H9 (cell line): Measurements from ENCODE around the gene MEFV. TPM values are rescaled to one million over a fixed set of nuclear protein-coding genes. Genes with fewer than 3 reads are reported as not detected.
"Not testable (repeated sequence)": the region's sequence is repeated elsewhere in the genome, so short reads cannot be mapped to it uniquely, and the experiment has no call there.

Source experiments
- DNase-seq: peaks from one replicate; pipeline ENCODE4 v3.0.0-alpha.2; 2017
- H2AFZ ChIP-seq: one replicate; pipeline ENCODE4 v1.6.1; 2013; ENCODE audit warnings: mild to moderate bottlenecking, low read length, control low read depth, moderate library complexity
- H2AK5ac ChIP-seq: 2 replicates; pipeline ENCODE4 v1.6.1; 2013; ENCODE audit warnings: low read length, control low read depth, mixed read lengths; ENCODE audit not compliant: insufficient read length
- H2BK120ac ChIP-seq: one replicate; pipeline ENCODE4 v1.6.1; 2013; ENCODE audit warnings: low read depth, mild to moderate bottlenecking, low read length, control low read depth, inconsistent platforms; ENCODE audit not compliant: poor library complexity, severe bottlenecking
- H2BK12ac ChIP-seq: 2 replicates; pipeline ENCODE4 v1.6.1; 2013; ENCODE audit warnings: low read length, control low read depth, mixed read lengths, low read depth; ENCODE audit not compliant: insufficient read length
- H2BK15ac ChIP-seq: 2 replicates; pipeline ENCODE4 v1.6.1; 2013; ENCODE audit warnings: low read depth, low read length, control low read depth
- H2BK20ac ChIP-seq: one replicate; pipeline ENCODE4 v1.6.1; 2013; ENCODE audit warnings: low read depth, mild to moderate bottlenecking, low read length, control low read depth, inconsistent platforms; ENCODE audit not compliant: poor library complexity, severe bottlenecking
- H2BK5ac ChIP-seq: 2 replicates; pipeline ENCODE4 v1.6.1; 2013; ENCODE audit warnings: low read length, control low read depth, mixed read lengths; ENCODE audit not compliant: insufficient read length
- H3K14ac ChIP-seq: 2 replicates; pipeline ENCODE4 v1.6.1; 2013; ENCODE audit warnings: low read length, control low read depth; ENCODE audit not compliant: insufficient read depth
- H3K18ac ChIP-seq: 2 replicates; pipeline ENCODE4 v1.6.1; 2013; ENCODE audit warnings: low read depth, mild to moderate bottlenecking, mixed read lengths, low read length, control low read depth; ENCODE audit not compliant: insufficient read length
- H3K23ac ChIP-seq: 2 replicates; pipeline ENCODE4 v1.6.1; 2013; ENCODE audit warnings: low read length, control low read depth, mixed read lengths, low read depth; ENCODE audit not compliant: insufficient read length
- H3K23me2 ChIP-seq: 2 replicates; pipeline ENCODE4 v1.6.1; 2013; ENCODE audit warnings: low read depth, mild to moderate bottlenecking, mixed read lengths, low read length, control low read depth; ENCODE audit not compliant: insufficient read length, poor library complexity, severe bottlenecking
- H3K27ac ChIP-seq: 2 replicates; pipeline ENCODE4 v1.5.1; 2013; ENCODE audit warnings: low read length, control low read depth, mixed read lengths, low read depth; ENCODE audit not compliant: insufficient read length
- H3K27me3 ChIP-seq: 2 replicates; pipeline ENCODE4 v1.6.1; 2013; ENCODE audit warnings: low read length, control low read depth, inconsistent platforms; ENCODE audit not compliant: insufficient read depth
- H3K4ac ChIP-seq: 2 replicates; pipeline ENCODE4 v1.6.1; 2013; ENCODE audit warnings: low read depth, mild to moderate bottlenecking, control low read depth, inconsistent platforms, low read length, moderate library complexity
- H3K4me1 ChIP-seq: 2 replicates; pipeline ENCODE4 v1.6.1; 2013; ENCODE audit warnings: low read length, control low read depth, inconsistent platforms; ENCODE audit not compliant: insufficient read depth
- H3K4me2 ChIP-seq: 2 replicates; pipeline ENCODE4 v1.6.1; 2013; ENCODE audit warnings: low read length, control low read depth, mixed read lengths; ENCODE audit not compliant: insufficient read length, insufficient read depth
- H3K56ac ChIP-seq: 2 replicates; pipeline ENCODE4 v1.6.1; 2013; ENCODE audit warnings: low read depth, mild to moderate bottlenecking, mixed read lengths, low read length, control low read depth; ENCODE audit not compliant: insufficient read length
- H3K79me1 ChIP-seq: 2 replicates; pipeline ENCODE4 v1.6.1; 2013; ENCODE audit warnings: low read depth, mild to moderate bottlenecking, moderate library complexity, low read length, control low read depth, inconsistent platforms; ENCODE audit not compliant: insufficient read depth, poor library complexity, severe bottlenecking
- H3K79me2 ChIP-seq: 2 replicates; pipeline ENCODE4 v1.6.1; 2013; ENCODE audit warnings: low read length, control low read depth, inconsistent platforms; ENCODE audit not compliant: insufficient read depth
- H3K9ac ChIP-seq: 2 replicates; pipeline ENCODE4 v1.6.1; 2013; ENCODE audit warnings: low read length, control low read depth, mixed read lengths; ENCODE audit not compliant: insufficient read length; ENCODE audit errors: extremely low read depth
- H3K9me3 ChIP-seq: one replicate; pipeline ENCODE4 v1.6.1; 2013; ENCODE audit warnings: low read depth, low read length, inconsistent platforms; ENCODE audit not compliant: control insufficient read depth
- H3T11ph ChIP-seq: one replicate; pipeline ENCODE4 v1.6.1; 2013; ENCODE audit warnings: mild to moderate bottlenecking, low read length, control low read depth, inconsistent platforms
- H4K20me1 ChIP-seq: one replicate; pipeline ENCODE4 v1.6.1; 2013; ENCODE audit not compliant: control insufficient read depth, insufficient read length, insufficient read depth
- H4K5ac ChIP-seq: 2 replicates; pipeline ENCODE4 v1.6.1; 2013; ENCODE audit warnings: low read depth, mild to moderate bottlenecking, mixed read lengths, low read length, control low read depth; ENCODE audit not compliant: insufficient read length
- H4K8ac ChIP-seq: replicated peaks from 2 replicates; pipeline ENCODE4 v1.6.1; 2013; ENCODE audit warnings: low read length, control low read depth, mixed read lengths, low read depth; ENCODE audit not compliant: insufficient read length
- H4K91ac ChIP-seq: 2 replicates; pipeline ENCODE4 v1.6.1; 2013; ENCODE audit warnings: low read depth, mild to moderate bottlenecking, moderate library complexity, mixed read lengths, low read length, control low read depth; ENCODE audit not compliant: insufficient read length
- H3K27ac Mint-ChIP-seq, 3 experiments: 2 replicates in 2 of 3; 3 replicates in 1 of 3; pipeline ENCODE4 v1.8.0; 2020 to 2021; ENCODE audit warnings: mixed read lengths in 3 of 3, mild to moderate bottlenecking in 1 of 3, moderate library complexity in 1 of 3
- H3K27me3 Mint-ChIP-seq: 2 replicates; pipeline ENCODE4 v1.8.0; 2021; ENCODE audit warnings: low read depth, mild to moderate bottlenecking, moderate library complexity, mixed read lengths
- H3K36me3 Mint-ChIP-seq, 3 experiments: 2 replicates in 2 of 3; 3 replicates in 1 of 3; pipeline ENCODE4 v1.8.0; 2020 to 2021; ENCODE audit warnings: low read depth in 3 of 3, mixed read lengths in 3 of 3; ENCODE audit not compliant: insufficient read depth in 1 of 3
- H3K4me1 Mint-ChIP-seq, 2 experiments: 2 replicates each; pipeline ENCODE4 v1.8.0; 2020; ENCODE audit warnings: mixed read lengths in 2 of 2
- H3K4me3 Mint-ChIP-seq, 2 experiments: 2 replicates in 1 of 2; 3 replicates in 1 of 2; pipeline ENCODE4 v1.8.0; 2020 to 2021; ENCODE audit warnings: mild to moderate bottlenecking in 2 of 2, mixed read lengths in 2 of 2, moderate library complexity in 1 of 2
- H3K9me3 Mint-ChIP-seq, 2 experiments: 2 replicates in 1 of 2; 3 replicates in 1 of 2; pipeline ENCODE4 v1.8.0; 2020; ENCODE audit warnings: mild to moderate bottlenecking in 2 of 2, mixed read lengths in 2 of 2, moderate library complexity in 1 of 2
- CTCF ChIP-seq: fragments of 200-600 bp; sonication (generic); conservative IDR thresholded peaks from 3 replicates; pipeline ENCODE4 v1.8.0; 2021; ENCODE audit warnings: antibody characterized with exemption, mild to moderate bottlenecking
- WGBS: extraction: QIAGEN DNeasy Blood & Tissue Kit; methylation state at CpG from one replicate; pipeline ENCODE4 v1.1.7; 2013; ENCODE audit warnings: missing lambda C conversion rate, low lambda C conversion rate, mixed read lengths; ENCODE audit not compliant: insufficient read length; ENCODE audit errors: extremely low coverage; 5-methylcytosine and 5-hydroxymethylcytosine counted together
- total RNA-seq: library from RNA; stranded (reverse); gene quantifications from 2 replicates; pipeline ENCODE4 v1.2.1, GENCODE V29; 2021

MEFV gene
- total RNA-seq, 1 experiment from 2014 or later: not detected

GRCh38 chr16:3198334-3199072 is 57.9 kb downstream of the MEFV start:
- H3K4me1 ChIP-seq: no peaks in the 10 kb centered on the region
- H3K27me3 ChIP-seq: no peaks in the 10 kb centered on the region
- H2BK20ac ChIP-seq: no peak overlapping the region
- H3K4me1 Mint-ChIP-seq: no peaks in the 10 kb centered on the region
- no peak for DNase-seq
- H3K27me3 Mint-ChIP-seq: peaks cover 52% of the 10 kb centered on the region
- H2AK5ac ChIP-seq: no peak overlapping the region
- no peak overlapping the region for H2BK5ac ChIP-seq
- H3K9me3 ChIP-seq: no peaks in the 10 kb centered on the region
- no peaks in the 10 kb centered on the region for H3K23me2 ChIP-seq
- no peak overlapping the region for H2BK12ac ChIP-seq
- no peak overlapping the region for H3K27ac ChIP-seq
- no peak overlapping the region for H4K5ac ChIP-seq
- H3K79me2 ChIP-seq: no peaks in the 10 kb centered on the region
- no peak overlapping the region for H3K18ac ChIP-seq
- H3K27ac Mint-ChIP-seq: no peak overlapping the region
- no peak overlapping the region for H2BK120ac ChIP-seq
- H3K23ac ChIP-seq: no peak overlapping the region
- no peak overlapping the region for H3K56ac ChIP-seq
- H3K79me1 ChIP-seq: no peaks in the 10 kb centered on the region
- TF ChIP-seq CTCF: no peak
- H3K9ac ChIP-seq: no peak overlapping the region
- H3T11ph ChIP-seq: no peak overlapping the region
- no CpG with 5 or more reads among the region's 13 CpGs for WGBS
- no peak overlapping the region for H4K91ac ChIP-seq
- H3K4me2 ChIP-seq: no peak overlapping the region
- H3K9me3 Mint-ChIP-seq: peaks cover 6 to 8% of the 10 kb centered on the region in 2 experiments; a peak in 4 of 5 replicates
- H3K4me3 Mint-ChIP-seq: no peak overlapping the region; a peak in 1 of 5 replicates
- no peaks in the 10 kb centered on the region for H3K36me3 Mint-ChIP-seq
- H4K8ac ChIP-seq: no peak overlapping the region
- no peak overlapping the region for H3K4ac ChIP-seq
- H2BK15ac ChIP-seq: no peak overlapping the region
- no peaks in the 10 kb centered on the region for H4K20me1 ChIP-seq
- H3K14ac ChIP-seq: no peak overlapping the region
- no peak overlapping the region for H2AFZ ChIP-seq

- H3T11ph ChIP-seq, H3K79me1 ChIP-seq, H4K5ac ChIP-seq, H3K4me1 ChIP-seq, H3K9ac ChIP-seq, H3K79me2 ChIP-seq, H3K27ac Mint-ChIP-seq, H4K8ac ChIP-seq, H2BK5ac ChIP-seq, H3K9me3 Mint-ChIP-seq, H2BK15ac ChIP-seq, H3K14ac ChIP-seq, H3K27me3 ChIP-seq, H2BK20ac ChIP-seq, H3K4me3 Mint-ChIP-seq, H4K20me1 ChIP-seq, H4K91ac ChIP-seq, H3K27ac ChIP-seq, H3K4me1 Mint-ChIP-seq, H2AFZ ChIP-seq, H2AK5ac ChIP-seq, H3K4ac ChIP-seq, H3K18ac ChIP-seq, H3K23ac ChIP-seq, H2BK12ac ChIP-seq, H3K9me3 ChIP-seq, DNase-seq, H3K56ac ChIP-seq, H3K4me2 ChIP-seq, H3K23me2 ChIP-seq, H2BK120ac ChIP-seq, H3K36me3 Mint-ChIP-seq: not testable (repeated sequence)
- H3K27me3 Mint-ChIP-seq: peaks cover 51% of the 10 kb centered on the region
- no CpG with 5 or more reads among the region's 3 CpGs for WGBS
Observed at GRCh38 chr16:3197694-3198333, 58.6 kb downstream of the MEFV start.
